ENCODE measurements around the gene PI3.
"Not testable (repeated sequence)": the region's sequence is repeated elsewhere in the genome, so short reads cannot be mapped to it uniquely, and the experiment has no call there.

Gene PI3

GRCh38 chr20:45174434-45175364 lies at the start of gene PI3:
Gene PI3, plus strand, starts transcription at chr20:45174902. Its CDS starts 21 bp downstream, at chr20:45174923.
- DNase-seq, result no peak

GRCh38 chr20:45128099-45128498 lies 46.6 kb upstream of the PI3 start:
- no peak for DNase-seq

- no peak for DNase-seq
These were observed 37.8 kb upstream of the PI3 start for GRCh38 chr20:45136911-45137310.

- DNase-seq, result peak; percentile 25
These were observed 36.0 kb upstream of the PI3 start for GRCh38 chr20:45138561-45139300.

- DNase-seq, result not testable (repeated sequence)
These were observed 34.8 kb upstream of the PI3 start for GRCh38 chr20:45139733-45140375.

GRCh38 chr20:45140836-45141235 lies 33.9 kb upstream of the PI3 start:
- DNase-seq, result no peak

GRCh38 chr20:45149062-45149461 lies 25.6 kb upstream of the PI3 start:
- no peak for DNase-seq

- no peak for DNase-seq
These were observed 22.3 kb upstream of the PI3 start for GRCh38 chr20:45152405-45152804.

GRCh38 chr20:45153147-45153546 lies 21.6 kb upstream of the PI3 start:
- no peak for DNase-seq

- no peak for DNase-seq
These were observed 20.9 kb upstream of the PI3 start for GRCh38 chr20:45153752-45154151.

- no peak for DNase-seq
These were observed 20.5 kb upstream of the PI3 start for GRCh38 chr20:45154183-45154582.

GRCh38 chr20:45154794-45155193 lies 19.9 kb upstream of the PI3 start:
- DNase-seq, result not testable (repeated sequence)

GRCh38 chr20:45156713-45157112 lies 18.0 kb upstream of the PI3 start:
- no peak for DNase-seq

- peak; percentile 36 for DNase-seq
These were observed 16.7 kb upstream of the PI3 start for GRCh38 chr20:45157962-45158361.

GRCh38 chr20:45163083-45163803 lies 11.5 kb upstream of the PI3 start:
- no peak for DNase-seq

- DNase-seq, result no peak
These were observed 9.8 kb upstream of the PI3 start for GRCh38 chr20:45164906-45165305.

- DNase-seq, result no peak
These were observed 1.2 kb upstream of the PI3 start for GRCh38 chr20:45173522-45173921.

GRCh38 chr20:45176526-45177267 lies 2.0 kb downstream of the PI3 start:
- no peak for DNase-seq

- DNase-seq, result no peak
These were observed 4.5 kb downstream of the PI3 start for GRCh38 chr20:45179166-45179565.

GRCh38 chr20:45181639-45182038 lies 6.9 kb downstream of the PI3 start:
- DNase-seq, result no peak

- DNase-seq, result no peak
These were observed 8.4 kb downstream of the PI3 start for GRCh38 chr20:45183084-45183483.

GRCh38 chr20:45187693-45188092 lies 13.0 kb downstream of the PI3 start:
- no peak for DNase-seq
